ENCODE data around the gene RBM15B.

Gene RBM15B

GRCh38 chr3:51378726-51379125 is 12.4 kb upstream of the RBM15B start:
- no peak overlapping the region for H3K27ac ChIP-seq (ENCODE audit: low read length)
- no peak overlapping the region for H3K9ac ChIP-seq (ENCODE audit: low read length)
- H3K36me3 ChIP-seq (replicated peaks; ENCODE audit: low read depth, low read length): peaks cover 4% of the 10 kb centered on the region
- no peak overlapping the region for H2AFZ ChIP-seq (ENCODE audit: low read depth, low read length)
- no peak overlapping the region for H3K4me2 ChIP-seq (ENCODE audit: low read length)
- H4K20me1 ChIP-seq (ENCODE audit: insufficient read depth, low read length): no peaks in the 10 kb centered on the region
- H3K4me3 ChIP-seq (ENCODE audit: low read length): no peak overlapping the region
- no peaks in the 10 kb centered on the region for H3K9me3 ChIP-seq (ENCODE audit: insufficient read depth, low read length)
- H3K4me1 ChIP-seq (ENCODE audit: low read length): peaks cover 8% of the 10 kb centered on the region
- peaks cover 8% of the 10 kb centered on the region for H3K79me2 ChIP-seq (ENCODE audit: low read length)
- TF ChIP-seq CTCF (IDR thresholded peaks at IDR 0.05; ENCODE audit: low read depth, low read length) (no peak), EZH2phosphoT487 (IDR thresholded peaks at IDR 0.05; ENCODE audit: low read depth) (no peak)
- no peaks in the 10 kb centered on the region for H3K27me3 ChIP-seq (ENCODE audit: low read depth, low read length)

DNA sequence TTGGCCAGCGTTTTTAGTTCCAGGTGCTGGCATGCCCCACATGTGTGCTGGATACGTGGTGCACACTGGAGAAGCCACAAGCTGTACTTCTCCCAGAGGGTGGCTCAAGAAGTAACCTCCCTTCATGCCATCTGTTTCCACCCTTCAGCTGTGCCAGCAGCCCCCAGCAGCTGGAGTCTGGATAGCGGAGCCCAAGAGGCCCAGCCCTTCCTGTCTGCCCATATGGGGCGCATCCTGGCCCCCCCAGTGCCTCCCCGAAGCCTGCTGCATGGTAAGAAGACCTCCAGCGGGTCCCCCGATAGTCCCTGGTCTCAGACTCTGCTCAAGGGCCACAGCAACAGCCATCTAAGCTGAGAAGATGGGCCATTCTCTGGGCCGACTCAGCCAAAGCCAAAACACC is 11.8 kb upstream of the RBM15B start:
- Histone ChIP-seq H3K9ac (ENCODE audit: low read length) (no peak overlapping the region), H3K27ac (ENCODE audit: low read length) (no peak overlapping the region), H3K27me3 (ENCODE audit: low read depth, low read length) (no peaks in the 10 kb centered on the region), H2AFZ (ENCODE audit: low read depth, low read length) (no peak overlapping the region), H4K20me1 (ENCODE audit: insufficient read depth, low read length) (no peaks in the 10 kb centered on the region), H3K36me3 (replicated peaks; ENCODE audit: low read depth, low read length) (peaks cover 4% of the 10 kb centered on the region), H3K4me2 (ENCODE audit: low read length) (no peak overlapping the region), H3K4me3 (ENCODE audit: low read length) (no peak overlapping the region), H3K4me1 (ENCODE audit: low read length) (peaks cover 10% of the 10 kb centered on the region), H3K9me3 (ENCODE audit: insufficient read depth, low read length) (no peaks in the 10 kb centered on the region), H3K79me2 (ENCODE audit: low read length) (peaks cover 14% of the 10 kb centered on the region)
- TF ChIP-seq EZH2phosphoT487 (IDR thresholded peaks at IDR 0.05; ENCODE audit: low read depth): no peak
- TF ChIP-seq CTCF (IDR thresholded peaks at IDR 0.05; ENCODE audit: low read depth, low read length): no peak

DNA sequence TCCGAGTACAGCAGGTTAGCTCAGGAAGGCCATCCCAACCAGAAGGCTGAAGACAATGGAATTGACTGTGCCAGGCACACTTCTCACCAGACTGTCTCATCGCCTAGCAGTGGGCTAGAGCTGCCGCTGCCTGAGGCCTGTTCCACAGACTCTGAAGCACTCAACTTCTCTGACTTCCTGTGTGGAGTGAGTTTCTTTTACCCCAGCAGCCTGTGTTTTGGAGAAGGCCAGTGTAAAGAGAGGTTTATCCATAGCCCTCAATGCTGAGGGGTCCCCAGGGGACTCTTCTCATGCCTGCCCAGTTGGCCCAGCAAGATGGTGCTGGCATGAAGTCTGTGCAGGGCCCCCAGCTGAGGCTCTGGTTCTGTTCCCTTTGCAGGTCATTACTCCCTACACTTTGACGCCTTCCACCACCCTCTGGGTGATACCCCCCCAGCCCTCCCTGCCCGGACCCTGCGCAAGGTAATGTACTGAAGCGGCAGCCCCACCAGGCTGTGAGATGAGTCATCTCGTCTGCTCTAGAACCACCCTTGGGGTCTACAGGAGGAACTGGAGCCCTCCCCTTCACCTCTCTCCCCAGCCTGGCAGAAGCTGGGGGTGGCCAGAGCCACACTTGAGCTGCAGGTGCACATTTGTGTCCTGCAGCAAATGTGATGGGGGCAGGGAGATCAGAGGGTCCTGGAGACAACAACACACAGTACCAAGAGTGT is 11.2 kb upstream of the RBM15B start:
- H4K20me1 ChIP-seq (ENCODE audit: insufficient read depth, low read length): no peaks in the 10 kb centered on the region
- H3K27ac ChIP-seq (ENCODE audit: low read length): no peak overlapping the region
- H3K36me3 ChIP-seq (replicated peaks; ENCODE audit: low read depth, low read length): peaks cover 4% of the 10 kb centered on the region
- H3K4me1 ChIP-seq (ENCODE audit: low read length): peaks cover 10% of the 10 kb centered on the region
- no peak overlapping the region for H3K4me3 ChIP-seq (ENCODE audit: low read length)
- H3K27me3 ChIP-seq (ENCODE audit: low read depth, low read length): no peaks in the 10 kb centered on the region
- H3K9ac ChIP-seq (ENCODE audit: low read length): no peak overlapping the region
- no peaks in the 10 kb centered on the region for H3K9me3 ChIP-seq (ENCODE audit: insufficient read depth, low read length)
- H2AFZ ChIP-seq (ENCODE audit: low read depth, low read length): no peak overlapping the region
- H3K79me2 ChIP-seq (ENCODE audit: low read length): peaks cover 19% of the 10 kb centered on the region
- no peak overlapping the region for H3K4me2 ChIP-seq (ENCODE audit: low read length)
- TF ChIP-seq CTCF (IDR thresholded peaks at IDR 0.05; ENCODE audit: low read depth, low read length) (no peak), EZH2phosphoT487 (IDR thresholded peaks at IDR 0.05; ENCODE audit: low read depth) (no peak)

DNA sequence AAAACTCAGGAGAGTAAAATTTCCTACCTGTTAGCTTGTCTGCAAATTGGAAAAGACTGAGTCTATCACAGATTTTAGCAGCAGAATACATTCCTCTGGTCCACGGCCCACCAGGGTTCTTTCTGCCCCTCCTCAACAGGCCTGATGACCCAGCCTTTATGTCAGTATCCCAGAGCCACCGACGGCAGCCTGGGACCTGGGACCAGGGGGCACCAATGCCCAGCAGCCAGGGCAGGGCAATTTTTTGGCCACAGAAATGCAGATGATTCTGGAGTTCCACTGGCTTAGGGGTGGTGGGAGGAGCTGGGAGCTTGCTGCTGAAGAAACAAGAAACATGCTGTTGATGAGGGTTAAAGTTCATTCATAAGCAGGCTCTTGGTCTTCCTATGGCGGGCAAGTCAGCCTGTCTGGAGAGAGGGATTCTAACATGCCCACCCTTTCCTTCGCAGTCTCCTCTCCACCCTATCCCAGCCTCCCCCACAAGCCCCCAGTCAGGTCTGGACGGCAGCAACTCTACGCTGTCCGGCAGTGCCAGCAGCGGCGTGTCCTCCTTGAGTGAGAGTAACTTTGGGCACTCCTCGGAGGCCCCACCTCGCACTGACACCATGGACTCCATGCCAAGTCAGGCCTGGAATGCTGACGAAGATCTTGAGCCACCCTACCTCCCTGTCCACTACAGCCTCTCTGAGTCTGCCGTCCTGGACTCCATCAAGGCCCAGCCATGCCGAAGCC is 10.3 kb upstream of the RBM15B start:
- no peak overlapping the region for H3K9ac ChIP-seq (ENCODE audit: low read length)

More for the DNA sequence above, 10.3 kb upstream of the RBM15B start:
- Histone ChIP-seq H3K9me3 (ENCODE audit: insufficient read depth, low read length) (no peaks in the 10 kb centered on the region), H2AFZ (ENCODE audit: low read depth, low read length) (no peak overlapping the region), H3K27ac (ENCODE audit: low read length) (no peak overlapping the region), H3K79me2 (ENCODE audit: low read length) (peaks cover 26% of the 10 kb centered on the region), H4K20me1 (ENCODE audit: insufficient read depth, low read length) (no peaks in the 10 kb centered on the region), H3K27me3 (ENCODE audit: low read depth, low read length) (no peaks in the 10 kb centered on the region), H3K4me1 (ENCODE audit: low read length) (peaks cover 10% of the 10 kb centered on the region), H3K4me2 (ENCODE audit: low read length) (no peak overlapping the region), H3K36me3 (replicated peaks; ENCODE audit: low read depth, low read length) (peaks cover 5% of the 10 kb centered on the region), H3K4me3 (ENCODE audit: low read length) (no peak overlapping the region)
- no peak for TF ChIP-seq CTCF (IDR thresholded peaks at IDR 0.05; ENCODE audit: low read depth, low read length)
- TF ChIP-seq EZH2phosphoT487 (IDR thresholded peaks at IDR 0.05; ENCODE audit: low read depth): no peak
